GM06990 (cell line): ENCODE results near the gene KLHL30.

Experiments used
- DNase-seq: peaks from one replicate; pipeline ENCODE4 v3.0.0-alpha.2; 2011; ENCODE audit not compliant: insufficient read length; ENCODE audit errors: extremely low read depth
- H3K27me3 ChIP-seq: replicated peaks from 2 replicates; pipeline ENCODE4 v1.6.0; 2011; ENCODE audit warnings: low read length; ENCODE audit not compliant: control insufficient read depth, insufficient read depth
- H3K36me3 ChIP-seq: 2 replicates; pipeline ENCODE4 v1.5.1; 2011; ENCODE audit warnings: low read length; ENCODE audit not compliant: control insufficient read depth, insufficient read depth
- H3K4me3 ChIP-seq: replicated peaks from 2 replicates; pipeline ENCODE4 v1.5.1; 2011; ENCODE audit warnings: low read depth, mild to moderate bottlenecking, control low read depth, low read length
- TF ChIP-seq, protein P1 (sequence below): IDR thresholded peaks from 2 replicates; pipeline ENCODE4 v1.5.1; 2011; ENCODE audit warnings: low read length, control low read depth, mild to moderate bottlenecking, inconsistent platforms; ENCODE audit not compliant: insufficient read depth, poor library complexity, severe bottlenecking

Gene KLHL30

GRCh38 chr2:238151628-238152235 lies 13.3 kb downstream of the KLHL30 start:
- TF ChIP-seq, protein P1, sequence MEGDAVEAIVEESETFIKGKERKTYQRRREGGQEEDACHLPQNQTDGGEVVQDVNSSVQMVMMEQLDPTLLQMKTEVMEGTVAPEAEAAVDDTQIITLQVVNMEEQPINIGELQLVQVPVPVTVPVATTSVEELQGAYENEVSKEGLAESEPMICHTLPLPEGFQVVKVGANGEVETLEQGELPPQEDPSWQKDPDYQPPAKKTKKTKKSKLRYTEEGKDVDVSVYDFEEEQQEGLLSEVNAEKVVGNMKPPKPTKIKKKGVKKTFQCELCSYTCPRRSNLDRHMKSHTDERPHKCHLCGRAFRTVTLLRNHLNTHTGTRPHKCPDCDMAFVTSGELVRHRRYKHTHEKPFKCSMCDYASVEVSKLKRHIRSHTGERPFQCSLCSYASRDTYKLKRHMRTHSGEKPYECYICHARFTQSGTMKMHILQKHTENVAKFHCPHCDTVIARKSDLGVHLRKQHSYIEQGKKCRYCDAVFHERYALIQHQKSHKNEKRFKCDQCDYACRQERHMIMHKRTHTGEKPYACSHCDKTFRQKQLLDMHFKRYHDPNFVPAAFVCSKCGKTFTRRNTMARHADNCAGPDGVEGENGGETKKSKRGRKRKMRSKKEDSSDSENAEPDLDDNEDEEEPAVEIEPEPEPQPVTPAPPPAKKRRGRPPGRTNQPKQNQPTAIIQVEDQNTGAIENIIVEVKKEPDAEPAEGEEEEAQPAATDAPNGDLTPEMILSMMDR: no peak
- Histone ChIP-seq H3K36me3 (no peaks in the 10 kb centered on the region), H3K4me3 (no peak overlapping the region), H3K27me3 (no peaks in the 10 kb centered on the region)
- DNase-seq: no peak

DNA sequence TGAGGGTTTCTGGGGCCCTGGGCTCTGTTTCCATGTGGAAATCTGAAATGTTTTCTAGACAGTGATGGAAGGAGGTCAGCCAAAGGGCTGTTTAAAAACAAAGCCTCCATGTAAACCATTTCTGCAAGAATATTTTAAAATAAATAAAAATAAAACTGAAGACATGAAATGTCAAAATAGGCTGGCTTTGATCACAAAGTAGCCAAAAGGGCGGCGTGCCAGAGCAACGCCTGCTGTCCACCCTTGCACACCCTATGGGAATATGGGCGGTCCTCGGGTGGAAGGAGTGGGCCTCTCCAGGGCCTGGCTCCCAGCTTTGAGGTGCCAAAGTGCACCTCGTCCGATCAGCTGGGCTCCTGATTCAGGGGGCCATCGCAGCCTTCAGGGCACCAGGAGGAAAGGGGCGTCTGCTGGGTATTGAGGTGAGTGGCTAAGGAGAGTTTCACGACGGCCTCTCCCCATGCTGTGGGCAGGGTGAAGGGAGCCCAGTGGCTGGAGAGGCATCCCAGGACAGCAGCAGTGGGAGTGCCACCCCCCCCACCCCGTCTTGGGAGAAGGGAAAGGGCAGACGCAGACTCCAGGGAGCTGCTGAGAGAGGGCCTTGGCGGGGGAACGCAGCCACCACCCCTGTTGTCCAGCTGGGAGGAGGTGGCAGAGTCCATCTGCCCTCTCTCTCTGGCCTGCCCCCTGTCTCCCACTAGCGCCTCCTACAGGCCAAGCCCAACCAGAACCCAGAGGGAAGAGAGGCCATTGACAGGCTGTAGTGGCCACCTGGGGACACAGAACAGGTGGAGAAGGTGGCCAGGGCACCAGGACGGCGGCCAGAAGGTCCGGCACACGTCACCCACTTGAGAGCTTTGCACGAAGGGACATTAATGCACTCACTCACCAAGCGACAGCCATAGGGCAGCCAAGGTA lies 14.6 kb downstream of the KLHL30 start:
- Histone ChIP-seq H3K36me3 (no peaks in the 10 kb centered on the region), H3K27me3 (no peaks in the 10 kb centered on the region), H3K4me3 (no peak overlapping the region)
- DNase-seq: no peak
- TF ChIP-seq, protein P1: peak; percentile 40

DNA sequence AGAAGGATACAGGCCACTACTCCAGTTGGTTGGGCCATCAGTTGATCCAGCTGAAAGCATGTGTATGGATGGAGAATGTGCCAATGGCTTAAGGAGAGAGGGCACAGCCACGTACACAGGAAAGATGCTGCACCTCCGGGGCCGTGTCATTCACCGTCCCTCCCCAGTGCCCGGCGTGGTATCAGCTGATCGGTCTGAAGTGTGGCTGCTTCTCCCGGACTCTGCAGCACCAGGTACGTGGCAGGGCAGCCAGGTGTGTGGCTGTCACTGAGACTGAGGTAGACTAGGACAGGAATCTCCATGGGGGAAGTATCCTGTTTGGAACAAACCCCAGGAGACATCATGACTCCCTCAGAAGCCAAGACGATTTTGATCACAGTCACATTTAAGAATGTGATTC lies 16.1 kb downstream of the KLHL30 start:
- Histone ChIP-seq H3K36me3 (no peaks in the 10 kb centered on the region), H3K4me3 (no peak overlapping the region), H3K27me3 (no peaks in the 10 kb centered on the region)
- TF ChIP-seq, protein P1: no peak
- DNase-seq: no peak

- TF ChIP-seq, protein P1: no peak
- Histone ChIP-seq H3K27me3 (no peaks in the 10 kb centered on the region), H3K4me3 (no peak overlapping the region), H3K36me3 (no peaks in the 10 kb centered on the region)
- DNase-seq: no peak
These were observed 16.7 kb downstream of the KLHL30 start for GRCh38 chr2:238155051-238155760.

DNA sequence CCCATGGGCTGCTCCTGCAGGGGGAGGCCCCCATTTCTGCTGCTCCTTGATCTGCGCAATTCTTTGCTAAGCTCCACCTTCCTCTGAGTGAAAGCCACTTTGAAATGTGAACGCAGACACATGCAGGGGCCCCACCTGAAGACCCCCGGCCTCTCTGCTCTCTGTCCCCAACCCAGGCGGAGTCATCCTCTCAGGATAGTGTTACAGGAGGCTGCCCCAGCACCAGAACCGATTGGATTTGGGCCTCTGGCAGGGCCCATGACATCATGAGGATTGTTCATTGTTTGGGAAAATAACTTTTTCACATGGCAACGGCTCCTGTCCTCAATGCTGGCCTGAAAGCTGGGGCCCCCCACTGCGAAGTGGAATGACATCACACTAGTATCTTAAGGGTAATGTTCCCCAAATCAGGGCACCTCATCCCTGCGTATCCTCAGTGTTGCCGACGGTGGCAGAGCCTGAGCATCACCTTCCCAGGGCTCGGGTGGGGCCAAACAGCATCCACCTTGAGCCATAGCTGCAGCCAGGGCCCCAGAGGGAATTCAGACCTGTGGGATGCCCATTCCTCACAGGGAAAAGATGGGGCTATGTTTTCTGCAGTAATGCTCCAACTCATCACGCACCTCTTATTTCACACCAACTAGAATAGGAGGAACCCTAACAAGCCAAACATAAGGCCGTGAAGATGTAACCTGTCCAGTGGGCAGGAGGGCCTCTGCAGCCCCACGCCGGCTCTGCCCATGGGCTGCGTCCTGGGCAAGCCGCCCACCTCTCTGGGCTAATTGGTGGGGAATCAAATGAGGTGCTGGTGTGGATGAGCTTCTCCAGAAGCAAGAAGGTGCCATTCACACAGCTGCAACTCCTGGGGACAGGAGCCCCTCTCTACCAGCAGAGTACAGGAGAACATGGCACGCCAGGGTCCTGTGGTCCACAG lies 17.6 kb downstream of the KLHL30 start:
- Histone ChIP-seq H3K4me3 (no peak overlapping the region), H3K36me3 (no peaks in the 10 kb centered on the region), H3K27me3 (no peaks in the 10 kb centered on the region)
- DNase-seq: no peak
- TF ChIP-seq, protein P1: no peak
